DND-41 (cell line): ENCODE results near the gene LAMB1.

Experiments used
- CTCF ChIP-seq: IDR thresholded peaks from 2 replicates; pipeline ENCODE4 v1.5.1; 2012; ENCODE audit warnings: borderline replicate concordance, low read length, moderate library complexity, mild to moderate bottlenecking; ENCODE audit not compliant: poor library complexity, severe bottlenecking; ENCODE audit errors: extremely low read depth
- EZH2 ChIP-seq: IDR thresholded peaks from 3 replicates; pipeline ENCODE4 v1.6.1; 2012; ENCODE audit warnings: borderline replicate concordance, low read depth, mild to moderate bottlenecking, moderate library complexity, low read length, inconsistent platforms; ENCODE audit not compliant: severe bottlenecking

GRCh38 chr7:108044345-108044744, 41.4 kb upstream of the LAMB1 start:
- TF ChIP-seq CTCF: no peak
- TF ChIP-seq EZH2: no peak
